ENCODE data around the gene BMP6. TPM values are rescaled to one million over a fixed set of nuclear protein-coding genes. Genes with fewer than 3 reads are reported as not detected.

Gene BMP6
- total RNA-seq, 1 experiment from 2014 or later, result 1.6 TPM

GRCh38 chr6:7737106-7737505 lies 11.2 kb downstream of the BMP6 start (continued):
- TF ChIP-seq ATF3 (IDR thresholded peaks at IDR 0.05) (no peak), ZBTB33 (IDR thresholded peaks at IDR 0.05; ENCODE audit: extremely low read depth, insufficient replicate concordance, low read length) (no peak), ZFX (IDR thresholded peaks at IDR 0.05) (no peak), FOSL1 (IDR thresholded peaks at IDR 0.05; ENCODE audit: low read depth) (no peak)

GRCh38 chr6:7737867-7738266 lies 12.0 kb downstream of the BMP6 start:
- no peaks in the 10 kb centered on the region for H4K20me1 ChIP-seq (ENCODE audit: insufficient read depth)
- ChIA-PET POLR2A (no interaction called here), CTCF (no interaction called here), RAD21 (ENCODE audit: low non-redundant PET in 1 of 2, low total read pairs in 2 of 2, uncharacterized antibody in 2 of 2, unreplicated experiment in 2 of 2) (no interaction called here)
- no peaks in the 10 kb centered on the region for H3K9me3 ChIP-seq (ENCODE audit: control insufficient read depth in 1 of 2, insufficient read depth in 1 of 2, low read depth in 1 of 2, low read length in 2 of 2)
- BruUV-seq (replicated peaks), result no TSS peak
- TF ChIP-seq SIN3A (IDR thresholded peaks at IDR 0.05; ENCODE audit: low read depth) (no peak), CEBPB (IDR thresholded peaks at IDR 0.05; ENCODE audit: low read depth) (no peak), EZH2 (IDR thresholded peaks at IDR 0.05) (no peak), EGR1 (IDR thresholded peaks at IDR 0.05; ENCODE audit: low read depth) (no peak), EZH2phosphoT487 (IDR thresholded peaks at IDR 0.05; ENCODE audit: borderline replicate concordance) (no peak), POLR2AphosphoS5 (IDR thresholded peaks at IDR 0.05; ENCODE audit: low read depth, low read length) (no peak), ZBTB33 (IDR thresholded peaks at IDR 0.05; ENCODE audit: extremely low read depth, insufficient replicate concordance, low read length) (no peak), POLR2A (IDR thresholded peaks at IDR 0.05; ENCODE audit: borderline replicate concordance, extremely low read depth, insufficient read depth, insufficient read length) (no peak), SP1 (IDR thresholded peaks at IDR 0.05; ENCODE audit: low read depth) (no peak), TCF7L2 (IDR thresholded peaks at IDR 0.05; ENCODE audit: borderline replicate concordance, extremely low read depth, insufficient read depth, insufficient read length) (no peak), ZFX (IDR thresholded peaks at IDR 0.05) (no peak), CBX3 (IDR thresholded peaks at IDR 0.05; ENCODE audit: low read depth) (no peak), CTCF (IDR thresholded peaks at IDR 0.05 in 2 of 3, conservative IDR thresholded peaks at IDR 0.05 in 1 of 3; ENCODE audit: borderline replicate concordance in 1 of 3, insufficient read depth in 1 of 3, low read depth in 2 of 3, low read length in 2 of 3) (no peak), YY1 (IDR thresholded peaks at IDR 0.05; ENCODE audit: extremely low read depth, insufficient replicate concordance, low read depth, low read length) (no peak)
- DNase-seq (ENCODE audit: low read depth, low spot score), result no peak
- H3K27ac ChIP-seq (ENCODE audit: low read depth, low read length), result no peak overlapping the region
- ATAC-seq, result no peak
- no peak overlapping the region for H3K4me3 ChIP-seq (replicated peaks in 1 of 2; ENCODE audit: low read depth in 1 of 2, low read length in 2 of 2)
- H3K9me2 ChIP-seq (ENCODE audit: insufficient read depth), result no peaks in the 10 kb centered on the region
- no peak overlapping the region for H2AFZ ChIP-seq (ENCODE audit: low read depth, low read length, poor library complexity, severe bottlenecking)
- H3K36me3 ChIP-seq (ENCODE audit: control insufficient read depth in 1 of 2, insufficient read depth in 2 of 2, low read length in 2 of 2), result no peaks in the 10 kb centered on the region
- intact Hi-C loops (cut with micrococcal nuclease), result no loop called here
- no peaks in the 10 kb centered on the region for H3K79me2 ChIP-seq (ENCODE audit: insufficient read depth, low read length)
- H3K4me2 ChIP-seq (ENCODE audit: low read length), result no peak overlapping the region
- H3K9ac ChIP-seq (ENCODE audit: low read length), result no peak overlapping the region
- no peaks in the 10 kb centered on the region for H3K4me1 ChIP-seq (ENCODE audit: control insufficient read depth in 1 of 2, insufficient read depth in 2 of 2, low read length in 2 of 2)
- no peaks in the 10 kb centered on the region; the same call in 1 of the 2 replicates for H3K27me3 ChIP-seq (ENCODE audit: insufficient read depth, low read length)

Measured in HCT116 (cell line).